ENCODE data around the gene IL15RA. TPM values are rescaled to one million over a fixed set of nuclear protein-coding genes. Genes with fewer than 3 reads are reported as not detected.

The IL15RA gene
- total RNA-seq, 4 donors from 2014 or later: 7.1 to 15.6 (median 11.0) TPM

- TF ChIP-seq POLR2A (IDR thresholded peaks at IDR 0.05) (no peak), CTCF (IDR thresholded peaks at IDR 0.05) (no peak)
- peaks cover 0 to 5% (median 0%) of the 10 kb centered on the region in 4 donors for H3K27me3 ChIP-seq
- WGBS, 2 donors: 23 to 34% methylated on average over 3 of the region's 3 CpGs
- no peaks in the 10 kb centered on the region for H3K36me3 ChIP-seq
- DNase-seq: no peak
- H3K27ac ChIP-seq: peak overlapping the region; percentile 14 to 77 (median 44)
- H3K4me3 ChIP-seq: no peak overlapping the region
- H3K9me3 ChIP-seq: no peaks in the 10 kb centered on the region
- intact Hi-C loops (cut with DNase I): no loop called here
- peaks cover 0 to 40% (median 7%) of the 10 kb centered on the region in 3 donors for H3K4me1 ChIP-seq
These were observed 45.3 kb upstream of the IL15RA start for GRCh38 chr10:6022660-6023059.

- DNase-seq: no peak
- no peaks in the 10 kb centered on the region for H3K36me3 ChIP-seq
- H3K27me3 ChIP-seq: peaks cover 0 to 5% (median 0%) of the 10 kb centered on the region in 4 donors
- H3K4me3 ChIP-seq: no peak overlapping the region
- H3K27ac ChIP-seq: peak overlapping the region in 1 of 4 donors; percentile 77
- WGBS, 2 donors: 67 to 81% methylated on average over 7 to 9 of the region's 9 CpGs
- TF ChIP-seq POLR2A (IDR thresholded peaks at IDR 0.05): no peak
- TF ChIP-seq CTCF (IDR thresholded peaks at IDR 0.05): no peak
- intact Hi-C loops (cut with DNase I): no loop called here
- H3K9me3 ChIP-seq: no peaks in the 10 kb centered on the region
- peaks cover 0 to 40% (median 7%) of the 10 kb centered on the region in 3 donors for H3K4me1 ChIP-seq
These were observed 43.5 kb upstream of the IL15RA start for GRCh38 chr10:6020826-6021225.

GRCh38 chr10:6019796-6020195, 42.5 kb upstream of the IL15RA start:
- H3K4me3 ChIP-seq: no peak overlapping the region
- H3K9me3 ChIP-seq: no peaks in the 10 kb centered on the region
- H3K27ac ChIP-seq: peak overlapping the region in 1 of 4 donors; percentile 64
- no peaks in the 10 kb centered on the region for H3K36me3 ChIP-seq
- peaks cover 0 to 5% (median 0%) of the 10 kb centered on the region in 4 donors for H3K27me3 ChIP-seq
- no peak for DNase-seq
- TF ChIP-seq POLR2A (IDR thresholded peaks at IDR 0.05) (no peak), CTCF (IDR thresholded peaks at IDR 0.05) (no peak)
- WGBS, 2 donors: 76% methylated on average over 11 of the region's 12 CpGs; no CpG with 5 or more reads in 1 of the 2 donors
- intact Hi-C loops (cut with DNase I): no loop called here
- H3K4me1 ChIP-seq: peaks cover 0 to 41% (median 7%) of the 10 kb centered on the region in 3 donors

GRCh38 chr10:6019010-6019782, 41.9 kb upstream of the IL15RA start:
- Histone ChIP-seq H3K4me1 (peaks cover 0 to 43% (median 7%) of the 10 kb centered on the region in 3 donors), H3K4me3 (no peak overlapping the region), H3K9me3 (no peaks in the 10 kb centered on the region), H3K27ac (peak overlapping the region in 2 of 4 donors; percentile 64 to 66), H3K36me3 (no peaks in the 10 kb centered on the region), H3K27me3 (peaks cover 0 to 5% (median 0%) of the 10 kb centered on the region in 4 donors)
- WGBS, 2 donors: 92 to 94% methylated on average over 6 of the region's 6 CpGs
- TF ChIP-seq POLR2A (IDR thresholded peaks at IDR 0.05) (no peak), CTCF (IDR thresholded peaks at IDR 0.05) (no peak)
- intact Hi-C loops (cut with DNase I): no loop called here
- no peak for DNase-seq

GRCh38 chr10:6018422-6018821, 41.1 kb upstream of the IL15RA start:
- intact Hi-C loops (cut with DNase I): no loop called here
- no peak for TF ChIP-seq CTCF (IDR thresholded peaks at IDR 0.05)
- no peak for TF ChIP-seq POLR2A (IDR thresholded peaks at IDR 0.05)
- no peak for DNase-seq
- Histone ChIP-seq H3K9me3 (no peaks in the 10 kb centered on the region), H3K27me3 (peaks cover 0 to 5% (median 0%) of the 10 kb centered on the region in 4 donors), H3K4me3 (no peak overlapping the region), H3K27ac (peak overlapping the region; percentile 33 to 74 (median 50)), H3K36me3 (no peaks in the 10 kb centered on the region), H3K4me1 (peaks cover 0 to 40% (median 7%) of the 10 kb centered on the region in 3 donors)
- WGBS, 2 donors: 62 to 68% methylated on average over 4 to 5 of the region's 5 CpGs

All from esophagus squamous epithelium (tissue), 5 donors.